ENCODE results near the gene NLRP12.
"Not testable (repeated sequence)": the region's sequence is repeated elsewhere in the genome, so short reads cannot be mapped to it uniquely, and the experiment has no call there.

NLRP12 gene

GRCh38 chr19:53774491-53774890 is 49.6 kb downstream of the NLRP12 start:
- DNase-seq, result not testable (repeated sequence)

- DNase-seq, result no peak
These were observed 50.1 kb downstream of the NLRP12 start for GRCh38 chr19:53773999-53774398.

- DNase-seq, result peak; percentile 28 to 39
These were observed 51.2 kb downstream of the NLRP12 start for GRCh38 chr19:53772943-53773342.

- no peak for DNase-seq
These were observed 53.0 kb downstream of the NLRP12 start for GRCh38 chr19:53771144-53771543.

DNA sequence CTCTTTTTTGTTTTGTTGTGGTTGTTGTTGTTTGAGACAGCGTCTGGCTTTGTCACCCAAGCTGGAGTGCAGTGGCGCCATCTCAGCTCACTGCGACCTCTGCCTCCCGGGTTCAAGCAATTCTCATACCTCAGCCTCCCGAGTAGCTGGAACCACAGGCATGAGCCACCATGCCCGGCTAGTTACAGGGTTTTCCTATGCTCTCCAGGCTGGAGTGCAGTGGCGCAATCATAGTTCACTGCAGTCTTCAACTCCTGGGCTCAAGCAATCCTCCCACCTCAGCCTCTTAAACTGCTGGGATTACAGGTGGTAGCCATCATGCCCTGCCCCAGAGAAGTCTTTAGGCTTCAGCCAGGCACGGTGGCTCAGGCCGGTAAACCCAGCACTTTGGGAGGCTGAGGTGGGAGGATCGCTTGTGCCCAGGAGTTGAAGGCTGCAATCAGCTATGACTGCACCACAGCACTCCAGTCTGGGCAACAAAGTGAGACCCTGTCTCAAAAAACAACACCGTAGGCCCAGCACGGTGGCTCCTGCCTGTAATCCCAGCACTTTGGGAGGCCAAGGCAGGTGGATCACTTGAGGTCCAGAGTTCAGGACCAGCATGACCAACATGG is 54.3 kb downstream of the NLRP12 start:
- DNase-seq, result not testable (repeated sequence)

DNA sequence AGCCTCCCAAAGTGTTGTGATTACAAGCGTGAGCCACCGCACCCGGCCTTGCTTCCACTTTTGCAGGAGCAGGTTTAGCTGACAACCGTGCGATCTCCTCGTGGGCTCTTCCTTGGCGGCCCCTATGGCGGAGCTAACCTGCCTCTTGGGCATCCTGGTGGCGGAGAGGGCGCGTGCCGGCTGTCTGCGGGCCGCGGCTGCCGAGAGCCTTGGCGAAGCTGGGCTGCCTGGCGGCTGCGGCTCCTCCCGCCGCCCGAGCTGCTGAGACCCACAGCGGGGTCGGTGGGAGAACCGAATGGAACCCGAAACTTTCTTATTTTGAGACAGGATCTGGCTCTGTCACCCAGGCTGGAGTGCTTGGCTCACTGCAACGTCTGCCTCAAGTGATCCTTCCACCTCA is 55.7 kb downstream of the NLRP12 start:
- no peak for DNase-seq

DNA sequence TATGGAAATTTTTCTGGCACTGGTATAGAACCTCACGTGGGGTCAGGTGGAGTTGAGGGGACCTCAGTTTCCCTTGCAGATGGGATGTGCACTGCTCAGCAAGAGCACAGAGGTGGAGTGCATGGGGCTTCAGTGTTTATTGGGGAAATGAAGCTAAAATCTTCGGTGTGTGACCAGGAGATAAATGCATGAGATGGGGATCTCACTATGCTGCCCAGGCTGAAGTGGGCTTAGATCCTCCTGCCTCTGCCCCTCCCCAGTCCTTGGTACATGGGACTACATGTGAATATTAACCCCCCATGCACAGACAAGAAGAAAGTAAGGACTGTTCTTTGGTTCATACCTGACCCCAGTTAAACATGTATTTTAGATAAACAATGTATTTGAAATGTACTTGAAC is 65.1 kb downstream of the NLRP12 start:
- DNase-seq, result not testable (repeated sequence)

Data from activated CD4-positive, alpha-beta T cell treated with anti-CD3 and anti-CD28 coated beads, Interleukin-2, amount 50 U/mL, for 4 hours (primary cell).